H1 (cell line): ENCODE results near the gene MACF1. TPM values are rescaled to one million over a fixed set of nuclear protein-coding genes. Genes with fewer than 3 reads are reported as not detected.

Source experiments
- BACH1 ChIP-seq: IDR thresholded peaks from 2 replicates; pipeline ENCODE4 v1.6.1; 2012; ENCODE audit warnings: low read length, improper control_type of control experiment
- MAFK ChIP-seq: IDR thresholded peaks from 2 replicates; pipeline ENCODE4 v1.6.1; 2012; ENCODE audit warnings: low read depth, mild to moderate bottlenecking, improper control_type of control experiment, low read length
- PHF8 ChIP-seq: fragments of 200-600 bp; sonication (generic); conservative IDR thresholded peaks from 2 replicates; pipeline ENCODE4 v1.7.1; 2012; ENCODE audit warnings: low read depth, mild to moderate bottlenecking, inconsistent platforms, low read length, moderate library complexity
- RAD21 ChIP-seq, 2 experiments: IDR thresholded peaks in 1 of 2; conservative IDR thresholded peaks in 1 of 2; 2 replicates each; pipeline ENCODE4 v1.6.1; 2011; ENCODE audit warnings: low read depth in 2 of 2, low read length in 2 of 2, improper control_type of control experiment in 1 of 2, inconsistent platforms in 1 of 2, mild to moderate bottlenecking in 1 of 2, moderate library complexity in 1 of 2
- RFX5 ChIP-seq: IDR thresholded peaks from 2 replicates; pipeline ENCODE4 v1.6.1; 2011; ENCODE audit warnings: low read depth, low read length, improper control_type of control experiment, borderline replicate concordance
- RXRA ChIP-seq: IDR thresholded peaks from 2 replicates; pipeline ENCODE4 v1.6.1; 2011; ENCODE audit warnings: low read depth, mild to moderate bottlenecking, low read length, moderate library complexity; ENCODE audit not compliant: insufficient read depth
- SUZ12 ChIP-seq: fragments of 200-600 bp; sonication (generic); IDR thresholded peaks from 2 replicates; pipeline ENCODE4 v1.6.1; 2012; ENCODE audit warnings: mild to moderate bottlenecking, inconsistent platforms, low read length, moderate library complexity, mixed read lengths
- polyA plus RNA-seq, 7 experiments: library from polyadenylated mRNA; depleted of rRNA in 3 of 7; stranded (reverse) in 5 of 7; unstranded in 2 of 7; fragments of >200 nt in 5 of 7; fragments of 200-250 nt in 2 of 7; gene quantifications; 1 replicate in 5 of 7; 2 replicates in 1 of 7; 4 replicates in 1 of 7; pipeline versions ENCODE4 v1.2.1 to v1.2.3, GENCODE V29; 2011 to 2013; ENCODE audit warnings: missing spikeins in 2 of 7, mixed read lengths in 2 of 7
- total RNA-seq: library from RNA; stranded (reverse); fragmentation: NEBNext Ultra II Directional; extraction: Animal tissue kit (Norgen Biotek cat#: 25700); gene quantifications from 2 replicates; pipeline ENCODE4 v1.2.1, GENCODE V29; 2021

Gene MACF1
- total and polyA plus RNA-seq, 2 of the 8 experiments (the other 6 are each of a cell fraction or from before 2014, with no cell fraction given): 59.8 to 285 TPM

DNA sequence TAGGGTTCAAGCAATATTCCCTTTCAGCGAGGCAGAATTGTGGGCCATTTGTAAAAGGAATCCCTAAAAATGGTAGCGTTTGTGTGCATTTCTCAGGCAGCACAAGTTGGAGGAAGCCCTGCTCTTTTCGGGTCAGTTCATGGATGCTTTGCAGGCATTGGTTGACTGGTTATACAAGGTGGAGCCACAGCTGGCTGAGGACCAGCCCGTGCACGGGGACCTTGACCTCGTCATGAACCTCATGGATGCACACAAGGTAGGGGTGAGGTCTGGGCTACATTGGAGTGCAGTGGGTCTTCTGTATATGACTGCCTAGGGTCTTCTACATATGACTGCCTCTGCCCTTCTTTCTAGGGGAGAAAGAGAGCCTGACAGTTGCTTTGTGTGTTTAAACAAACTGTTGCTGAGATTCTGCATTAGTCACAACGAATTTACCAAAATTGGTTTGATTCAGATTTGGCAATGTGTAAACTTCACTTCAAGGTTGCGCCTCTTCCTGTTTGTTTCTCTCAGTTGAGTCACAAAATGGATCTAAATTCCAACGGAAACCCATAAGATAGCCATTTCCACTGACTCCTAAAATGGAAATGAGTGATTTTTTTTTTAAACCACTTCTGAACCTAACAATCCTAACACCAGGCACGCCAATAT, 246.6 kb downstream of the MACF1 start (continued):
- TF ChIP-seq PHF8: no peak
- no peak for TF ChIP-seq SUZ12
- TF ChIP-seq BACH1: no peak
- no peak for TF ChIP-seq MAFK
- no peak for TF ChIP-seq RAD21 (IDR thresholded peaks at IDR 0.05 in 1 of 2, conservative IDR thresholded peaks at IDR 0.05 in 1 of 2; ENCODE audit: low read depth in 2 of 2, low read length in 2 of 2)
- TF ChIP-seq RXRA: no peak
- no peak for TF ChIP-seq RFX5
